ENCODE results near the gene PRL. TPM values are rescaled to one million over a fixed set of nuclear protein-coding genes. Genes with fewer than 3 reads are reported as not detected.

The PRL gene
- total and polyA plus RNA-seq, 3 donors from 2014 or later: 0.63 to 2.4 TPM; not detected in 1

DNA sequence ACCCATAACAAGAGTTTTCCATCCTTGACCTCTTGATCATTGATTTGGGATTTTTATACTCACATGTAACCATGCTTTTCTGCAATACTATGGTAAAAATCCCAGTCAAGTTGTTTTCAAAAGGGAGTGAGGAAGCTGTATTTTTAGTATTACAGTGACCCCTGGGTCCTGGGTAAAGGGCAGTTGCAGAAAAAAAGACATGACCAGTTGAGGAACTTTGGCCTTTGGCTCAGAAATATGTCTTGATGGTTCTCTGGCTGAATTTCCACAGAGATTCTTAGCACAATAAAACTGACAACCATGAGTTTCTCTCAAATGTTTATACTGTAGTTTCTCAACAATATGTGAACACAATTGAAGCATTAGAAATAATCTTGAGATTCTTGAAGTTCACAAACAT is 28.6 kb upstream of the PRL start:
- no peak for TF ChIP-seq POLR2A (IDR thresholded peaks at IDR 0.05)
- H3K36me3 ChIP-seq (ENCODE audit: low read depth, missing control alignments): no peaks in the 10 kb centered on the region
- H3K4me3 ChIP-seq: no peak overlapping the region
- no peak overlapping the region for H3K27ac ChIP-seq
- intact Hi-C loops (cut with DNase I; ENCODE audit: low total_unique reads): no loop called here
- no peak for DNase-seq
- no peaks in the 10 kb centered on the region for H3K4me1 ChIP-seq
- no peaks in the 10 kb centered on the region for H3K27me3 ChIP-seq
- H3K9me3 ChIP-seq: no peaks in the 10 kb centered on the region

GRCh38 chr6:22323848-22324247 is 27.0 kb upstream of the PRL start:
- intact Hi-C loops (cut with DNase I; ENCODE audit: low total_unique reads): no loop called here
- no peak for TF ChIP-seq POLR2A (IDR thresholded peaks at IDR 0.05)
- TF ChIP-seq, protein P1, sequence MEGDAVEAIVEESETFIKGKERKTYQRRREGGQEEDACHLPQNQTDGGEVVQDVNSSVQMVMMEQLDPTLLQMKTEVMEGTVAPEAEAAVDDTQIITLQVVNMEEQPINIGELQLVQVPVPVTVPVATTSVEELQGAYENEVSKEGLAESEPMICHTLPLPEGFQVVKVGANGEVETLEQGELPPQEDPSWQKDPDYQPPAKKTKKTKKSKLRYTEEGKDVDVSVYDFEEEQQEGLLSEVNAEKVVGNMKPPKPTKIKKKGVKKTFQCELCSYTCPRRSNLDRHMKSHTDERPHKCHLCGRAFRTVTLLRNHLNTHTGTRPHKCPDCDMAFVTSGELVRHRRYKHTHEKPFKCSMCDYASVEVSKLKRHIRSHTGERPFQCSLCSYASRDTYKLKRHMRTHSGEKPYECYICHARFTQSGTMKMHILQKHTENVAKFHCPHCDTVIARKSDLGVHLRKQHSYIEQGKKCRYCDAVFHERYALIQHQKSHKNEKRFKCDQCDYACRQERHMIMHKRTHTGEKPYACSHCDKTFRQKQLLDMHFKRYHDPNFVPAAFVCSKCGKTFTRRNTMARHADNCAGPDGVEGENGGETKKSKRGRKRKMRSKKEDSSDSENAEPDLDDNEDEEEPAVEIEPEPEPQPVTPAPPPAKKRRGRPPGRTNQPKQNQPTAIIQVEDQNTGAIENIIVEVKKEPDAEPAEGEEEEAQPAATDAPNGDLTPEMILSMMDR (IDR thresholded peaks at IDR 0.05): no peak
- Histone ChIP-seq H3K27ac (no peak overlapping the region), H3K9me3 (no peaks in the 10 kb centered on the region), H3K4me1 (no peaks in the 10 kb centered on the region), H3K36me3 (ENCODE audit: low read depth, missing control alignments) (no peaks in the 10 kb centered on the region), H3K4me3 (no peak overlapping the region), H3K27me3 (no peaks in the 10 kb centered on the region)
- WGBS, 2 donors: 96 to 97% methylated on average over 1 of the region's 1 CpG
- DNase-seq: no peak

DNA sequence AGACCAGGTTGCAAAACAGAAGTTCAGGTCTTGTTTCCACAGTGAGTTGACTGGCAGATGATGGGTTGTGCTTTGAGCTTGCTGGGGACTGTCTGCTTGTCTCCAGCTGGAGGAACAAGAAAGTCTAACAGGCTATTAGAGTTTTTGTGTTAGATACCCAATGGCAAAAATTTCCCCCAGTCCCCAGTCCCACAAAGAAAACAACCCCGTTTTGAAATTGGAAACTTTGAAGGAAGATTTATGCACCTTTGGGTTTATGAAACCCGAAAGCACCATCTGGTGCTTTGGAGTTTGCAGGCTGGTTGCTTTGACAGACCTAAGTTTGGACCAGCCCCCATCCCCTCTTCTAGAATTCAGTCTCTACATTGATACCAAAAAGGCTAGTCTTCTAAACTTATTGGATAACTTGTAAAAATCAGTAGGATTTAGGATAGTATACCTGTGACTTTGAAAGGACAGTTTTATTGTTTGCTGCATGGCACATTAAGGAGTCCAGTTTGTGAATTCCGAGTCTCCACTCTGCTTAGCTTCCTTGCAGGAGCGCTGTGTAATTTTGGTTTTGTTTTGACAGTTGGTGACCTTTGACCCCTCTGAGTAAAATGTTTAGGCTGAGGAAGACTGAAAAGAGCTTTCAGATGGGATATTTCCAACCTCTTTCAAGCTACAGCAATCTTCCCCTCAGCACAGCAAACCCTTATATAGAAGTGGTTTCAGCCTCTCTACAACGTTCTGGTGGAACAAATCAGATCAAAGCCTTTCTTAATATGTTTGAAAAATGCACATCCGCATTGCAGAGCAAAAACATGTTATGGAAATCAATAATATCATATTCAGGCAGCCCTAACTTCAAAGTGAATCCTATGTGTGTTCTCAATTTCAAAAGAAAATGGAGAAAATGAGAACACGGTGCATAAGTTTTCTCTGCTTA is 25.5 kb upstream of the PRL start:
- Histone ChIP-seq H3K4me3 (no peak overlapping the region), H3K9me3 (no peaks in the 10 kb centered on the region), H3K4me1 (no peaks in the 10 kb centered on the region), H3K27me3 (no peaks in the 10 kb centered on the region), H3K36me3 (ENCODE audit: low read depth, missing control alignments) (no peaks in the 10 kb centered on the region), H3K27ac (no peak overlapping the region)
- no peak for DNase-seq
- TF ChIP-seq, protein P1 (IDR thresholded peaks at IDR 0.05): no peak
- TF ChIP-seq POLR2A (IDR thresholded peaks at IDR 0.05): no peak
- intact Hi-C loops (cut with DNase I; ENCODE audit: low total_unique reads): no loop called here
- WGBS, 2 donors: 66 to 68% methylated on average over 7 of the region's 7 CpGs

DNA sequence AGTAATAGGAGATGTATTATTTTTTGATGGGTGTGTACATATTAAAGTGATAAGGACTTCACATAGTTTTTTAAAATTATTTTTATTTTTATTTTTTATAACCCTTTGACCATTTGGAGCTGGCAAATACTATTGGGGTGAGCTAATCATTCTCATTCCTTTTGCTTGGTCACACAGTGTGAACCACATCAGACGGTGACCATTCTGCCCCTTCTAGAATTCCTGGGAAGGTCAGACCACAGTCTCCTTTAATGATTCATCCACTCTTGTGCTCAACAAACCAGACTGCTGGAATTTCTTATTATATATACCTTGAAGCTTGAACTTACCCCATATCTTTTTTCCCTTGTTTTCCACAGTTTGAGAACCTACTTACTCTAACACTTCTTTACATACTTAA is 23.9 kb upstream of the PRL start:
- TF ChIP-seq, protein P1 (IDR thresholded peaks at IDR 0.05): no peak
- TF ChIP-seq POLR2A (IDR thresholded peaks at IDR 0.05): no peak
- 67 to 73% methylated on average over 1 of the region's 1 CpG for WGBS, 2 donors
- H3K4me1 ChIP-seq: no peaks in the 10 kb centered on the region
- no peaks in the 10 kb centered on the region for H3K9me3 ChIP-seq
- H3K36me3 ChIP-seq (ENCODE audit: low read depth, missing control alignments): no peaks in the 10 kb centered on the region
- no peak overlapping the region for H3K4me3 ChIP-seq
- DNase-seq: no peak
- intact Hi-C loops (cut with DNase I; ENCODE audit: low total_unique reads): no loop called here
- H3K27ac ChIP-seq: no peak overlapping the region
- no peaks in the 10 kb centered on the region for H3K27me3 ChIP-seq

GRCh38 chr6:22318404-22318803 is 21.6 kb upstream of the PRL start:
- 82 to 100% methylated on average over 1 to 21 of the region's 22 CpGs for WGBS, 2 donors
- DNase-seq: no peak
- no peaks in the 10 kb centered on the region for H3K9me3 ChIP-seq

More at GRCh38 chr6:22318404-22318803, 21.6 kb upstream of the PRL start:
- TF ChIP-seq, protein P1 (IDR thresholded peaks at IDR 0.05): no peak
- TF ChIP-seq POLR2A (IDR thresholded peaks at IDR 0.05): no peak
- no peaks in the 10 kb centered on the region for H3K27me3 ChIP-seq
- no peaks in the 10 kb centered on the region for H3K36me3 ChIP-seq (ENCODE audit: low read depth, missing control alignments)
- H3K27ac ChIP-seq: no peak overlapping the region
- intact Hi-C loops (cut with DNase I; ENCODE audit: low total_unique reads): no loop called here
- H3K4me1 ChIP-seq: no peaks in the 10 kb centered on the region
- no peak overlapping the region for H3K4me3 ChIP-seq
